ENCODE data around the gene SPOCK3.
"Not testable (repeated sequence)": the region's sequence is repeated elsewhere in the genome, so short reads cannot be mapped to it uniquely, and the experiment has no call there.

Gene SPOCK3

GRCh38 chr4:167234316-167234881, at the start of gene SPOCK3:
Gene SPOCK3 (minus strand): TSS chr4:167234494.
- no peak for DNase-seq

GRCh38 chr4:167282171-167282864, 48.0 kb upstream of the SPOCK3 start:
- no peak for DNase-seq

GRCh38 chr4:167281545-167281944, 47.3 kb upstream of the SPOCK3 start:
- DNase-seq: not testable (repeated sequence)

- no peak for DNase-seq
These were observed 40.1 kb upstream of the SPOCK3 start for GRCh38 chr4:167274351-167274750.

- DNase-seq: no peak
These were observed 30.9 kb upstream of the SPOCK3 start for GRCh38 chr4:167265231-167265630.

- no peak for DNase-seq
These were observed 14.0 kb upstream of the SPOCK3 start for GRCh38 chr4:167248271-167248670.

GRCh38 chr4:167239627-167240026, 5.3 kb upstream of the SPOCK3 start:
- no peak for DNase-seq

GRCh38 chr4:167238226-167238625, 3.9 kb upstream of the SPOCK3 start:
- no peak for DNase-seq

- no peak for DNase-seq
These were observed 494 bp downstream of the SPOCK3 start for GRCh38 chr4:167233685-167234315.

GRCh38 chr4:167232805-167233684, 1.2 kb downstream of the SPOCK3 start:
- DNase-seq: no peak

GRCh38 chr4:167230744-167231143, 3.5 kb downstream of the SPOCK3 start:
- DNase-seq: no peak

- DNase-seq: no peak
These were observed 12.2 kb downstream of the SPOCK3 start for GRCh38 chr4:167222099-167222498.

GRCh38 chr4:167221084-167221483, 13.2 kb downstream of the SPOCK3 start:
- no peak for DNase-seq

GRCh38 chr4:167218022-167218608, 16.2 kb downstream of the SPOCK3 start:
- DNase-seq: no peak

GRCh38 chr4:167216783-167217182, 17.5 kb downstream of the SPOCK3 start:
- DNase-seq: no peak

GRCh38 chr4:167210166-167210565, 24.1 kb downstream of the SPOCK3 start:
- DNase-seq: no peak

- DNase-seq: no peak
These were observed 37.8 kb downstream of the SPOCK3 start for GRCh38 chr4:167196344-167197012.

GRCh38 chr4:167190379-167190778, 43.9 kb downstream of the SPOCK3 start:
- DNase-seq: no peak

- DNase-seq: no peak
These were observed 48.8 kb downstream of the SPOCK3 start for GRCh38 chr4:167185465-167185864.

GRCh38 chr4:167183036-167183435, 51.3 kb downstream of the SPOCK3 start:
- DNase-seq: no peak

GRCh38 chr4:167177925-167178324, 56.4 kb downstream of the SPOCK3 start:
- no peak for DNase-seq

GRCh38 chr4:167176723-167177367, 57.4 kb downstream of the SPOCK3 start:
- no peak for DNase-seq

All from activated CD4-positive, CD25-positive, alpha-beta regulatory T cell treated with anti-CD3 and anti-CD28 coated beads, Interleukin-2, amount 50 U/mL, for 72 hours (primary cell).